Astrocyte of the cerebellum (primary cell): ENCODE measurements around the gene MTR.
"Not testable (repeated sequence)": the region's sequence is repeated elsewhere in the genome, so short reads cannot be mapped to it uniquely, and the experiment has no call there.

Experiments
- DNase-seq: peaks from one replicate; pipeline ENCODE4 v3.0.0-alpha.2; 2011; ENCODE audit warnings: low read depth
- H3K4me3 ChIP-seq: 2 replicates; pipeline ENCODE4 v1.5.1; 2011; ENCODE audit warnings: mild to moderate bottlenecking, low read depth, low read length, moderate library complexity
- CTCF ChIP-seq: IDR thresholded peaks from 2 replicates; pipeline ENCODE4 v1.5.1; 2012; ENCODE audit warnings: low read length, low read depth, moderate library complexity, mild to moderate bottlenecking; ENCODE audit errors: missing control alignments
- in situ Hi-C: cut with HindIII; loops from 2 replicates; pipeline ENCODE4 v1.10.0; 2017; ENCODE audit warnings: low sequenced_read_pairs

The MTR gene

DNA sequence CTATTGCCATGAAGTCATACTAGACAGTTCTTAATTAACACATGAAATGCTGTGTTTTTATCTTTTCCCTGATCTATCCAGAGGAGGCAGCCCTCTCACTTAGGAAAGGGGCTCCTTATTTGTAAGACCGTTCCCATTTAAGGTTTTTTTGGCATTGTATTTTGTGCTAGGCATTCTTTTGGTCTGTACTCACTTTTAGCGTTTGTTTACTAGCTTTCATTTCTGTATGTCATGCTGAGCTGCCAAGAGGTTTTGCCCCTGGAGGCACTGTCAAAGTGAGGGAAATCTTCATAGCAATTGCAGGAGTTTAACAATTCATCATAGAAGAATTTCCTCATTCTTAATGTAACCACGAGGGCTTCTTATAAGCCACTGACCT is 59.5 kb downstream of the MTR start:
- peak; percentile 60 for DNase-seq
- in situ Hi-C loops = no loop called here
- no peak overlapping the region for H3K4me3 ChIP-seq
- TF ChIP-seq CTCF = no peak

- in situ Hi-C loops = loop anchor here (5.0 kb wide), 1 partner anchor 44 kb away; no protein-coding TSS in a partner anchor
- not testable (repeated sequence) for DNase-seq, H3K4me3 ChIP-seq
Measured at GRCh38 chr1:236856649-236857048, 61.6 kb downstream of the MTR start.

GRCh38 chr1:236858165-236858564 is 63.1 kb downstream of the MTR start:
- TF ChIP-seq CTCF = no peak
- in situ Hi-C loops = loop anchor here (5.0 kb wide), 1 partner anchor 46 kb away; no protein-coding TSS in a partner anchor
- H3K4me3 ChIP-seq = no peak overlapping the region
- DNase-seq = no peak

- TF ChIP-seq CTCF = no peak
- no peak for DNase-seq
Measured at GRCh38 chr1:236860101-236860500, 65.0 kb downstream of the MTR start.

DNA sequence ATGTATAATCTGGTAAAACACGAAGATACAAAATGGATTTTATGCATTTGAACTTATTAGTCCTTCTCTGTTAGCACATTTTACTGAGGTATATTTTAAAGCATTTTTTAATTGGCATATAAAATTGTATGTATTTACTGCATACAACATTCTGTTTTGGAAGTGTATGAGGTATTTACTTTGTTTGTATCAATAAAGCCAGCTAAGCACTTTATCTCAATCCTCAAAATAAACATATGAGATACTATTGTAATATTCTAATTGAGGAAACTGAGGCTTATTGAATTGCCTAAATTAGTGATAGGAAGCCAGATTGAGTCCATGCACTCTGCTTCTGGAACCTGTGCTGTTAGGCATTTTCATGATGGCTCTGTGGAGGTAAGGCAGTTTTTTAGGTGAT is 65.6 kb downstream of the MTR start:
- no peak overlapping the region for H3K4me3 ChIP-seq
- in situ Hi-C loops = no loop called here
- TF ChIP-seq CTCF = no peak
- no peak for DNase-seq

More at GRCh38 chr1:236860101-236860500, 65.0 kb downstream of the MTR start:
- no peak overlapping the region for H3K4me3 ChIP-seq
- in situ Hi-C loops = no loop called here

GRCh38 chr1:236861560-236862218 is 66.6 kb downstream of the MTR start:
- no peak overlapping the region for H3K4me3 ChIP-seq
- no peak for DNase-seq
- no peak for TF ChIP-seq CTCF
- in situ Hi-C loops = no loop called here

- no peak overlapping the region for H3K4me3 ChIP-seq
- no peak for DNase-seq
- no peak for TF ChIP-seq CTCF
- in situ Hi-C loops = no loop called here
Measured at GRCh38 chr1:236862219-236862591, 67.1 kb downstream of the MTR start.
